ENCODE results near the gene SORL1-AS1.
A peak's percentile ranks its signal among the peaks of the same experiment; 100 is the strongest.

SORL1-AS1 gene

GRCh38 chr11:121455115-121455514, 2.3 kb upstream of the SORL1-AS1 start (continued):
- TF ChIP-seq E2F1 (CRISPR knock-in tag; IDR thresholded peaks at IDR 0.05) (no peak), ZNF532 (CRISPR knock-in tag; IDR thresholded peaks at IDR 0.05; ENCODE audit: borderline replicate concordance) (no peak), FOXP4 (CRISPR knock-in tag; IDR thresholded peaks at IDR 0.05) (no peak), ELF4 (CRISPR knock-in tag; IDR thresholded peaks at IDR 0.05; ENCODE audit: low read depth) (no peak)

- Mint-ChIP-seq H3K9me3 (peaks cover 4% of the 10 kb centered on the region), H3K36me3 (peaks cover 3% of the 10 kb centered on the region), H3K27me3 (ENCODE audit: low read depth) (peaks cover 15% of the 10 kb centered on the region), H3K4me3 (peak overlapping the region; percentile 96), H3K27ac (no peak overlapping the region), H3K4me1 (peaks cover 82% of the 10 kb centered on the region)
- POLR2A ChIA-PET: interaction anchor here (0.6 kb wide), 1 partner anchor 733 kb away, joined by 3 read pairs; no protein-coding TSS in a partner anchor
- ATAC-seq: no peak
- TF ChIP-seq GABPB1 (CRISPR knock-in tag; IDR thresholded peaks at IDR 0.05): peak; percentile 82
- no peak for TF ChIP-seq USF2 (CRISPR knock-in tag; IDR thresholded peaks at IDR 0.05)
- no peak for TF ChIP-seq MXD4 (CRISPR knock-in tag; IDR thresholded peaks at IDR 0.05; ENCODE audit: borderline replicate concordance)
- CTCF ChIA-PET: interaction anchor here (1.0 kb wide), 1 partner anchor 14 kb away, joined by 3 read pairs; no protein-coding TSS in a partner anchor
- DNase-seq (ENCODE audit: low spot score): no peak
Measured at GRCh38 chr11:121453589-121454299, 977 bp upstream of the SORL1-AS1 start.

GRCh38 chr11:121451986-121452608, 670 bp downstream of the SORL1-AS1 start, which contains the start of gene SORL1:
SORL1 (plus strand) TSS chr11:121452314; CDS start chr11:121452332, 18 bp downstream.
- Mint-ChIP-seq H3K4me1 (peaks cover 78% of the 10 kb centered on the region), H3K4me3 (peak within 1 kb of the TSS; percentile 96), H3K36me3 (peaks cover 3% of the 10 kb centered on the region; the same call in 1 of the 2 replicates), H3K27me3 (ENCODE audit: low read depth) (peaks cover 15% of the 10 kb centered on the region), H3K27ac (peak within 1 kb of the TSS; percentile 87), H3K9me3 (peaks cover 4% of the 10 kb centered on the region)
- ATAC-seq: peak; percentile 91
- POLR2A ChIA-PET: interaction anchor here (1.4 kb wide), 1 partner anchor 15 kb away, joined by 4 read pairs; no protein-coding TSS in a partner anchor
- peak; percentile 89 for DNase-seq (ENCODE audit: low spot score)
- CTCF ChIA-PET: interaction anchor here (0.6 to 2.5 kb wide), 11 partner anchors 9 to 139 kb away, joined by 3 to 8 read pairs (median 3); no protein-coding TSS in a partner anchor
- TF ChIP-seq SMAD4 (CRISPR knock-in tag; IDR thresholded peaks at IDR 0.05) (no peak), HMGXB4 (CRISPR knock-in tag; IDR thresholded peaks at IDR 0.05) (peak; percentile 93), ZNF416 (CRISPR knock-in tag; IDR thresholded peaks at IDR 0.05) (no peak), RORB (CRISPR knock-in tag; IDR thresholded peaks at IDR 0.05) (no peak), JUN (CRISPR knock-in tag; IDR thresholded peaks at IDR 0.05) (no peak), HMGA2 (CRISPR knock-in tag; IDR thresholded peaks at IDR 0.05) (no peak), IRF2 (CRISPR knock-in tag; IDR thresholded peaks at IDR 0.05; ENCODE audit: borderline replicate concordance, low read depth) (no peak), E2F5 (CRISPR knock-in tag; IDR thresholded peaks at IDR 0.05) (no peak), FOXP4 (CRISPR knock-in tag; IDR thresholded peaks at IDR 0.05) (peak; percentile 34; the same call in 1 of the 2 replicates), ESRRA (CRISPR knock-in tag; IDR thresholded peaks at IDR 0.05; ENCODE audit: borderline replicate concordance) (peak; percentile 88; the same call in 1 of the 2 replicates)

Data from WTC11 (cell line).